Endothelial cell of umbilical vein (primary cell): ENCODE results near the gene TNRC6B. TPM values are rescaled to one million over a fixed set of nuclear protein-coding genes. Genes with fewer than 3 reads are reported as not detected.

Source experiments
- BruUV-seq: library from RNA; stranded (reverse); fragments of 400-500 nt; replicated peaks from 2 replicates; lab custom pipeline; 2021; lab: Mats Ljungman, UMichigan
- CTCF ChIA-PET: fragments of 300-600, 350-600 bp; sonication (Branson Sonifier 250); formaldehyde crosslinking; loops from one replicate; lab custom pipeline; 2021; ENCODE audit warnings: antibody characterized with exemption, inconsistent platforms; lab: Charles Lee
- POLR2A ChIA-PET: fragments of 300-600, 350-600 bp; sonication (Branson Sonifier 250); formaldehyde crosslinking; loops from one replicate; lab custom pipeline; 2021; ENCODE audit warnings: antibody characterized with exemption, inconsistent platforms; lab: Charles Lee
- DNase-seq: peaks from one replicate; pipeline ENCODE4 v3.0.0-alpha.2; 2011; ENCODE audit warnings: low read depth, low spot score
- FAIRE-seq: peaks from 2 replicates; lab custom pipeline; 2011; peaks lifted over from hg19 to GRCh38; lab: Jason Lieb, UNC
- H2AFZ ChIP-seq: 2 replicates; pipeline ENCODE4 v1.6.0; 2012; ENCODE audit warnings: low read depth, low read length, control low read depth, inconsistent platforms
- H3K27ac ChIP-seq: 2 replicates; pipeline ENCODE4 v1.5.1; 2011; ENCODE audit warnings: low read depth, mild to moderate bottlenecking, control low read depth, low read length, moderate library complexity; ENCODE audit not compliant: insufficient read depth
- H3K27me3 ChIP-seq, 2 experiments: 2 replicates each; pipeline versions ENCODE4 v1.6.0 to v1.6.1; 2011; ENCODE audit warnings: low read length in 2 of 2, mixed read lengths in 1 of 2; ENCODE audit not compliant: control insufficient read depth in 2 of 2, insufficient read depth in 2 of 2
- H3K36me3 ChIP-seq, 2 experiments: 2 replicates in 1 of 2; 3 replicates in 1 of 2; pipeline ENCODE4 v1.5.1; 2011; ENCODE audit warnings: low read length in 2 of 2, mild to moderate bottlenecking in 1 of 2, moderate library complexity in 1 of 2; ENCODE audit not compliant: control insufficient read depth in 2 of 2, insufficient read depth in 2 of 2; ENCODE audit errors: extremely low read depth in 1 of 2
- H3K4me1 ChIP-seq: 3 replicates; pipeline ENCODE4 v1.5.1; 2011; ENCODE audit warnings: mild to moderate bottlenecking, low read length; ENCODE audit not compliant: control insufficient read depth, insufficient read depth; ENCODE audit errors: extremely low read depth
- H3K4me2 ChIP-seq: 2 replicates; pipeline ENCODE4 v1.6.1; 2011; ENCODE audit warnings: low read length, control low read depth, mixed read lengths; ENCODE audit not compliant: insufficient read depth
- H3K4me3 ChIP-seq, 3 experiments: fragments of 200-600 bp in 1 of 3; sonication (generic), shearing (Covaris generic) in 1 of 3; replicated peaks in 1 of 3; 2 replicates each; pipeline ENCODE4 v1.5.1; 2011 to 2016; ENCODE audit warnings: control low read depth in 3 of 3, low read length in 3 of 3, mild to moderate bottlenecking in 2 of 3, inconsistent platforms in 1 of 3, low read depth in 1 of 3, moderate library complexity in 1 of 3; ENCODE audit not compliant: insufficient read depth in 1 of 3
- H3K79me2 ChIP-seq: 2 replicates; pipeline ENCODE4 v1.6.0; 2012; ENCODE audit warnings: low read length, inconsistent platforms; ENCODE audit not compliant: control insufficient read depth, insufficient read depth
- H3K9ac ChIP-seq: replicated peaks from 2 replicates; pipeline ENCODE3; 2011; ENCODE audit warnings: low read length, control low read depth; ENCODE audit not compliant: insufficient read depth; ENCODE audit errors: extremely low read depth
- H3K9me1 ChIP-seq: replicated peaks from 3 replicates; pipeline ENCODE4 v1.6.0; 2011; ENCODE audit warnings: mild to moderate bottlenecking, low read length; ENCODE audit not compliant: control insufficient read depth, insufficient read depth; ENCODE audit errors: extremely low read depth
- H3K9me3 ChIP-seq: replicated peaks from 2 replicates; pipeline ENCODE4 v1.5.1; 2012; ENCODE audit warnings: low read length, inconsistent platforms; ENCODE audit not compliant: control insufficient read depth, insufficient read depth
- H4K20me1 ChIP-seq: replicated peaks from 2 replicates; pipeline ENCODE3; 2011; ENCODE audit warnings: mild to moderate bottlenecking, low read length; ENCODE audit not compliant: control insufficient read depth, insufficient read depth; ENCODE audit errors: extremely low read depth
- CTCF ChIP-seq, 2 donors: IDR thresholded peaks; 1 replicate in 1 of 2; 2 replicates in 1 of 2; pipeline ENCODE4 v1.5.1; 2011; ENCODE audit warnings: low read length in 2 of 2, mild to moderate bottlenecking in 2 of 2, moderate library complexity in 2 of 2, control low read depth in 1 of 2, inconsistent platforms in 1 of 2, low read depth in 1 of 2; ENCODE audit not compliant: insufficient read depth in 1 of 2; ENCODE audit errors: extremely low read depth in 1 of 2
- EZH2 ChIP-seq: IDR thresholded peaks from 2 replicates; pipeline ENCODE4 v1.6.1; 2012; ENCODE audit warnings: borderline replicate concordance, low read depth, mild to moderate bottlenecking, moderate library complexity, low read length, inconsistent platforms; ENCODE audit not compliant: severe bottlenecking
- FOS ChIP-seq: IDR thresholded peaks from 2 replicates; pipeline ENCODE4 v1.6.1; 2011; ENCODE audit warnings: mild to moderate bottlenecking, low read length, moderate library complexity, borderline replicate concordance; ENCODE audit not compliant: insufficient read depth
- GATA2 ChIP-seq: IDR thresholded peaks from 2 replicates; pipeline ENCODE4 v1.7.0; 2011; ENCODE audit warnings: low read depth, mild to moderate bottlenecking, moderate library complexity, mixed read lengths, low read length; ENCODE audit not compliant: insufficient read length, insufficient read depth
- JUN ChIP-seq: IDR thresholded peaks from 2 replicates; pipeline ENCODE4 v1.6.1; 2011; ENCODE audit warnings: borderline replicate concordance, low read depth; ENCODE audit not compliant: insufficient read length, insufficient read depth
- MAX ChIP-seq: IDR thresholded peaks from 2 replicates; pipeline ENCODE4 v1.6.1; 2011; ENCODE audit not compliant: insufficient read depth, insufficient read length
- MYC ChIP-seq: IDR thresholded peaks from one replicate; pipeline ENCODE4 v1.6.1; 2011; ENCODE audit warnings: mild to moderate bottlenecking, low read depth, low read length
- POLR2A ChIP-seq: IDR thresholded peaks from 2 replicates; pipeline ENCODE4 v1.6.1; 2012; ENCODE audit warnings: low read depth, mild to moderate bottlenecking, control low read depth, low read length
- POLR2AphosphoS5 ChIP-seq: IDR thresholded peaks from 2 replicates; pipeline ENCODE4 v1.6.1; 2012; ENCODE audit warnings: low read depth, mild to moderate bottlenecking, control low read depth, low read length, moderate library complexity; ENCODE audit not compliant: insufficient read depth
- dilution Hi-C: fragments of 300-500 bp; cut with MboI; formaldehyde crosslinking; loops from one replicate; pipeline ENCODE4 v1.15.0; 2019; ENCODE audit warnings: low sequenced_read_pairs; ENCODE audit not compliant: extremely low pct_ligation_motif_present
- intact Hi-C: fragments of 100-400 bp; cut with micrococcal nuclease; formaldehyde crosslinking; loops from one replicate; pipeline ENCODE4 v1.10.0; 2022
- polyA plus RNA-seq, 4 experiments: library from polyadenylated mRNA; depleted of rRNA in 3 of 4; stranded (reverse) in 3 of 4; unstranded in 1 of 4; fragments of >200 nt; gene quantifications; 2 replicates each; pipeline versions ENCODE4 v1.2.1 to v1.2.3, GENCODE V29; 2011 to 2012; ENCODE audit warnings: missing spikeins in 1 of 4
- total RNA-seq: library from RNA; stranded (reverse); gene quantifications from 2 replicates; pipeline ENCODE4 v1.2.3, GENCODE V29; 2021

The TNRC6B gene
- total and polyA plus RNA-seq, 2 donors (not counting 3 experiments of a cell fraction or from before 2014, with no cell fraction given) = 10.6 to 37.2 TPM

DNA sequence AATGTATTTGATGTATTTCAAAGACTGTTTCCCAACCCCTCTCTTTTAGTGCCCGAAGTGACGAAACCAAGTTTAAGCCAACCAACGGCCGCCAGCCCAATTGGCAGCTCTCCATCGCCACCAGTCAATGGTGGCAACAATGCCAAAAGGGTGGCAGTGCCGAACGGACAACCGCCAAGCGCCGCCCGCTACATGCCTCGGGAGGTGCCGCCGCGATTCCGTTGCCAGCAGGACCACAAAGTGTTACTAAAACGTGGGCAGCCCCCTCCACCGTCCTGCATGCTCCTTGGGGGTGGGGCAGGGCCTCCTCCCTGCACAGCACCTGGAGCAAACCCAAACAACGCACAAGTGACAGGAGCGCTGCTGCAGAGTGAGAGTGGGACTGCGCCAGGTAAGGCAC is 84.1 kb downstream of the TNRC6B start:
- H3K27ac ChIP-seq = no peak overlapping the region
- no TSS peak for BruUV-seq
- no peak overlapping the region for H2AFZ ChIP-seq
- FAIRE-seq (no peak), DNase-seq (no peak)
- no peaks in the 10 kb centered on the region for H3K9me3 ChIP-seq
- no peaks in the 10 kb centered on the region for H3K9me1 ChIP-seq
- no peak overlapping the region for H3K9ac ChIP-seq
- intact Hi-C loops = loop anchor here (2.0 kb wide), 1 partner anchor 15 kb away; no protein-coding TSS in a partner anchor
- CTCF ChIA-PET = no interaction called here
- POLR2A ChIA-PET = no interaction called here
- peaks cover 15% of the 10 kb centered on the region for H3K79me2 ChIP-seq
- H3K4me1 ChIP-seq = peaks cover 46% of the 10 kb centered on the region
- dilution Hi-C loops = no loop called here
- H3K4me3 ChIP-seq = no peak overlapping the region
- H4K20me1 ChIP-seq = no peaks in the 10 kb centered on the region
- H3K4me2 ChIP-seq = no peak overlapping the region
- peaks cover 3 to 9% of the 10 kb centered on the region in 2 experiments for H3K36me3 ChIP-seq
- no peaks in the 10 kb centered on the region for H3K27me3 ChIP-seq
- TF ChIP-seq GATA2 (no peak), MAX (no peak), POLR2AphosphoS5 (no peak), POLR2A (no peak), CTCF (IDR thresholded peaks at IDR 0.05; ENCODE audit: extremely low read depth in 1 of 2, insufficient read depth in 1 of 2, low read depth in 1 of 2, low read length in 2 of 2) (no peak), JUN (no peak), MYC (no peak), FOS (no peak), EZH2 (no peak)
